B cell (primary cell): ENCODE data around the gene ADH1C. TPM values are rescaled to one million over a fixed set of nuclear protein-coding genes. Genes with fewer than 3 reads are reported as not detected.

Experiments
- ATAC-seq: fragments of 200-7000 bp; cut with Tn5 transposase; one replicate; pipeline ENCODE4 v1.10.0; 2021; ENCODE audit warnings: low read depth, mild to moderate bottlenecking, moderate number of reproducible peaks, moderate library complexity
- CTCF ChIA-PET: fragments of 350-600 bp; sonication (Branson Sonifier 250); formaldehyde crosslinking; loops from one replicate; lab custom pipeline; 2021; ENCODE audit warnings: antibody characterized with exemption, inconsistent platforms; lab: Charles Lee
- POLR2A ChIA-PET: fragments of 350-600 bp; sonication (Branson Sonifier 250); formaldehyde crosslinking; loops from one replicate; lab custom pipeline; 2021; ENCODE audit warnings: antibody characterized with exemption; lab: Charles Lee
- DNase-seq: peaks from one replicate; pipeline ENCODE4 v3.0.0; 2013
- H2AFZ ChIP-seq: 2 replicates; pipeline ENCODE4 v1.6.1; 2012; ENCODE audit warnings: mild to moderate bottlenecking, low read depth, low read length; ENCODE audit not compliant: insufficient read depth, poor library complexity, severe bottlenecking
- H3K27ac ChIP-seq, 2 donors: 1 replicate in 1 of 2; 2 replicates in 1 of 2; pipeline ENCODE4 v1.5.1; 2012 to 2013; ENCODE audit warnings: low read length in 2 of 2, mild to moderate bottlenecking in 2 of 2, moderate library complexity in 1 of 2
- H3K27me3 ChIP-seq, 4 experiments: fragments of 200-600 bp in 1 of 4; sonication (generic) in 1 of 4; replicated peaks in 1 of 4; 1 replicate in 2 of 4; 2 replicates in 2 of 4; pipeline versions ENCODE4 v1.6.1 to v1.7.0; 2013 to 2016; ENCODE audit warnings: low read length in 3 of 4, mild to moderate bottlenecking in 2 of 4, mixed read lengths in 1 of 4, moderate library complexity in 1 of 4; ENCODE audit not compliant: insufficient read depth in 4 of 4, control insufficient read depth in 3 of 4; ENCODE audit errors: control extremely low read depth in 1 of 4
- H3K36me3 ChIP-seq, 2 experiments: replicated peaks in 1 of 2; 1 replicate in 1 of 2; 2 replicates in 1 of 2; pipeline versions ENCODE4 v1.6.1 to v1.7.1; 2013; ENCODE audit warnings: low read length in 1 of 2; ENCODE audit not compliant: insufficient read depth in 2 of 2, control insufficient read depth in 1 of 2; ENCODE audit errors: control extremely low read depth in 1 of 2, extremely low read depth in 1 of 2
- H3K4me1 ChIP-seq, 2 donors: fragments of 200-600 bp in 1 of 2; sonication (generic) in 1 of 2; 1 replicate in 1 of 2; 2 replicates in 1 of 2; pipeline versions ENCODE4 v1.5.1 to v1.6.1; 2013 to 2017; ENCODE audit warnings: low read length in 2 of 2; ENCODE audit not compliant: control insufficient read depth in 2 of 2, insufficient read depth in 2 of 2
- H3K4me2 ChIP-seq: replicated peaks from 2 replicates; pipeline ENCODE3; 2012; ENCODE audit warnings: mild to moderate bottlenecking, low read depth, low read length; ENCODE audit not compliant: poor library complexity, severe bottlenecking
- H3K4me3 ChIP-seq, 5 experiments: fragments of 200-600 bp in 1 of 5; sonication (generic) in 1 of 5; 1 replicate in 3 of 5; 2 replicates in 2 of 5; pipeline versions ENCODE4 v1.5.1 to v1.7.0; 2011 to 2016; ENCODE audit warnings: low read length in 4 of 5, mild to moderate bottlenecking in 4 of 5, low read depth in 2 of 5, control low read depth in 1 of 5, moderate library complexity in 1 of 5; ENCODE audit not compliant: insufficient read depth in 1 of 5; ENCODE audit errors: control extremely low read depth in 1 of 5, extremely low read depth in 1 of 5
- H3K79me2 ChIP-seq: fragments of 200-600 bp; sonication (generic); one replicate; pipeline ENCODE4 v1.6.0; 2016; ENCODE audit warnings: low read length; ENCODE audit not compliant: control insufficient read depth, insufficient read depth
- H3K9ac ChIP-seq: fragments of 200-600 bp; sonication (generic); 2 replicates; pipeline ENCODE4 v1.6.1; 2017; ENCODE audit warnings: mild to moderate bottlenecking, low read length, moderate library complexity
- H3K9me3 ChIP-seq, 3 donors: one replicate each; pipeline versions ENCODE4 v1.6.1 to v1.7.1; 2013; ENCODE audit warnings: low read length in 2 of 3; ENCODE audit not compliant: control insufficient read depth in 2 of 3, insufficient read depth in 1 of 3; ENCODE audit errors: control extremely low read depth in 1 of 3
- H4K20me1 ChIP-seq: 2 replicates; pipeline ENCODE4 v1.6.0; 2012; ENCODE audit warnings: mild to moderate bottlenecking, low read length; ENCODE audit not compliant: insufficient read depth, control insufficient read depth, poor library complexity, severe bottlenecking
- H3K27ac Mint-ChIP-seq: one replicate; pipeline ENCODE4 v1.8.0; 2021; ENCODE audit warnings: mixed read lengths
- H3K27me3 Mint-ChIP-seq: one replicate; pipeline ENCODE4 v1.8.0; 2021; ENCODE audit warnings: mixed read lengths
- H3K4me1 Mint-ChIP-seq: one replicate; pipeline ENCODE4 v1.8.0; 2021; ENCODE audit warnings: mixed read lengths
- H3K4me3 Mint-ChIP-seq: one replicate; pipeline ENCODE4 v1.8.0; 2021; ENCODE audit warnings: mixed read lengths
- H3K9me3 Mint-ChIP-seq: one replicate; pipeline ENCODE4 v1.8.0; 2022; ENCODE audit warnings: mixed read lengths; ENCODE audit not compliant: insufficient read depth
- EZH2 ChIP-seq: IDR thresholded peaks from 2 replicates; pipeline ENCODE4 v1.6.1; 2012; ENCODE audit warnings: borderline replicate concordance, low read depth, mild to moderate bottlenecking, moderate library complexity, low read length; ENCODE audit not compliant: insufficient read depth, poor library complexity, severe bottlenecking
- WGBS: methylation state at CpG from one replicate; pipeline ENCODE4 v1.1.5; 2013; ENCODE audit warnings: missing lambda C conversion rate; ENCODE audit not compliant: insufficient coverage; 5-methylcytosine and 5-hydroxymethylcytosine counted together
- intact Hi-C: fragments of 100-400 bp; cut with micrococcal nuclease; formaldehyde crosslinking; loops from one replicate; pipeline ENCODE4 v1.10.0; 2022
- polyA plus RNA-seq: library from polyadenylated mRNA; depleted of rRNA; stranded (reverse); fragments of >200 nt; gene quantifications from 2 replicates; pipeline ENCODE4 v1.2.3, GENCODE V29; 2012
- total RNA-seq, 2 donors: library from RNA; stranded (reverse); fragments of 120-200 nt in 1 of 2; gene quantifications; 1 replicate in 1 of 2; 2 replicates in 1 of 2; pipeline versions ENCODE4 v1.2.3 to v1.2.4, GENCODE V29; 2013 to 2022
- TF ChIP-seq, protein P1 (sequence below): fragments of 200-600 bp; IDR thresholded peaks from one replicate; pipeline ENCODE4 v1.8.0; 2022; ENCODE audit warnings: antibody characterized with exemption, mild to moderate bottlenecking

Gene ADH1C
- total and polyA plus RNA-seq, 2 donors (not counting 1 experiment from before 2014, with no cell fraction given), result not detected

DNA sequence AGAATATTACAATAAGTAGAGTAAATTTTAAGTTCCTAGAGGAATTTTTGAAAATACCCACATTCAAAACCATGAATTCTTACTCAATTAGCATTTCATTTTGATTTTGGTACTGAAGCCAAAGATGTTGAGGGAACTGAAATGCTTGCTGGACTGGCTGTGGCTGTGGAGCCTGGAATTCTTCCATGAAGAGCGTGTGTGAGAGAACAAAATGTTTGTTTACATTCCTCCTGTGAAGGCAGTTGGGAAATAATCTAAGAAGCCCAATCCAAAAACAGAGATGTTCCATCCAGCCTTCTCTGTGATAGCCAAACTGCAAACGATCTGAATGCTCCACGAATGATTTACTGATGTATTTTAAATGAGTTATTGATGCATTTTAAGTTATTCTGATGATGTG is 27.6 kb downstream of the ADH1C start:
- H3K4me1 ChIP-seq, result no peaks in the 10 kb centered on the region
- no peak for TF ChIP-seq EZH2
- TF ChIP-seq, protein P1, sequence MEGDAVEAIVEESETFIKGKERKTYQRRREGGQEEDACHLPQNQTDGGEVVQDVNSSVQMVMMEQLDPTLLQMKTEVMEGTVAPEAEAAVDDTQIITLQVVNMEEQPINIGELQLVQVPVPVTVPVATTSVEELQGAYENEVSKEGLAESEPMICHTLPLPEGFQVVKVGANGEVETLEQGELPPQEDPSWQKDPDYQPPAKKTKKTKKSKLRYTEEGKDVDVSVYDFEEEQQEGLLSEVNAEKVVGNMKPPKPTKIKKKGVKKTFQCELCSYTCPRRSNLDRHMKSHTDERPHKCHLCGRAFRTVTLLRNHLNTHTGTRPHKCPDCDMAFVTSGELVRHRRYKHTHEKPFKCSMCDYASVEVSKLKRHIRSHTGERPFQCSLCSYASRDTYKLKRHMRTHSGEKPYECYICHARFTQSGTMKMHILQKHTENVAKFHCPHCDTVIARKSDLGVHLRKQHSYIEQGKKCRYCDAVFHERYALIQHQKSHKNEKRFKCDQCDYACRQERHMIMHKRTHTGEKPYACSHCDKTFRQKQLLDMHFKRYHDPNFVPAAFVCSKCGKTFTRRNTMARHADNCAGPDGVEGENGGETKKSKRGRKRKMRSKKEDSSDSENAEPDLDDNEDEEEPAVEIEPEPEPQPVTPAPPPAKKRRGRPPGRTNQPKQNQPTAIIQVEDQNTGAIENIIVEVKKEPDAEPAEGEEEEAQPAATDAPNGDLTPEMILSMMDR, result no peak
- H3K4me2 ChIP-seq, result no peak overlapping the region
- Mint-ChIP-seq H3K27ac (no peak overlapping the region), H3K9me3 (no peaks in the 10 kb centered on the region), H3K27me3 (peaks cover 3% of the 10 kb centered on the region), H3K4me3 (no peak overlapping the region), H3K4me1 (no peaks in the 10 kb centered on the region)
- DNase-seq (no peak), ATAC-seq (no peak)
- ChIA-PET CTCF (no interaction called here), POLR2A (no interaction called here)
- no peaks in the 10 kb centered on the region for H3K36me3 ChIP-seq
- peaks cover 0 to 2% (median 0%) of the 10 kb centered on the region in 4 experiments for H3K27me3 ChIP-seq
- H4K20me1 ChIP-seq, result no peaks in the 10 kb centered on the region
- no CpG with 5 or more reads among the region's 3 CpGs for WGBS
- no peak overlapping the region for H3K4me3 ChIP-seq
- no peak overlapping the region for H3K27ac ChIP-seq
- H3K9me3 ChIP-seq, result peaks cover 0 to 5% (median 0%) of the 10 kb centered on the region in 3 donors
- H2AFZ ChIP-seq, result no peak overlapping the region
- H3K79me2 ChIP-seq, result no peaks in the 10 kb centered on the region
- intact Hi-C loops, result no loop called here
- H3K9ac ChIP-seq, result no peak overlapping the region

DNA sequence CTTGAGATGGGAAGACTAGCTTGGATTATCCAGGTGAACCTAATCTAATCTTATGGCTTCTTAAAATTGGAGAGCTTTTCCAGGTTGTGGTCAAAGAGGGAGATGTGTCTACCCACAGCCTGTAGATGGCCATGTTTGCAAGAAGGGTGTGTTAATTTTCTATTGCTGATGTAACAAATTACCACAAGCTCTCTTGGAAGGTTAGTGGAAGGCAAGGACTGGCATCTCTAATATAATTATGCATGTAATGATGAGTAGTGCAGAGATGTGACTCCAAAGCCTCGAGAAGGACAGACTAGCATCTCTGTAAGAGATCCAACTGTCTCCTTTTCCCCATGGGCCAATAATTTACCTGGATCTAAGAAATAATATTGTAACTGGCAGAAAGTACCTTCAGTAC is 28.2 kb downstream of the ADH1C start:
- TF ChIP-seq EZH2, result no peak
- TF ChIP-seq, protein P1, result no peak
- POLR2A ChIA-PET, result no interaction called here
- Histone ChIP-seq H3K4me3 (no peak overlapping the region), H3K4me2 (no peak overlapping the region), H3K27ac (no peak overlapping the region), H3K79me2 (no peaks in the 10 kb centered on the region), H3K36me3 (no peaks in the 10 kb centered on the region), H2AFZ (no peak overlapping the region), H4K20me1 (no peaks in the 10 kb centered on the region), H3K9ac (no peak overlapping the region), H3K4me1 (no peaks in the 10 kb centered on the region), H3K27me3 (no peaks in the 10 kb centered on the region), H3K9me3 (peaks cover 0 to 5% (median 0%) of the 10 kb centered on the region in 3 donors)
- WGBS, result no CpG with 5 or more reads among the region's 1 CpG
- intact Hi-C loops, result no loop called here
- no peak overlapping the region for H3K27ac Mint-ChIP-seq
- ATAC-seq (no peak), DNase-seq (no peak)
- no peaks in the 10 kb centered on the region for H3K4me1 Mint-ChIP-seq
- H3K9me3 Mint-ChIP-seq, result no peaks in the 10 kb centered on the region
- CTCF ChIA-PET, result no interaction called here
- peaks cover 3% of the 10 kb centered on the region for H3K27me3 Mint-ChIP-seq
- no peak overlapping the region for H3K4me3 Mint-ChIP-seq
